HK-2 (cell line): ENCODE data around the gene PTBP1.

Source experiments
- DNase-seq: peaks from one replicate; pipeline ENCODE4 v3.0.0-alpha.2; 2018; ENCODE audit not compliant: unreplicated experiment

Gene PTBP1

GRCh38 chr19:797528-798414, 519 bp downstream of the PTBP1 start:
- peak; percentile 88 for DNase-seq

GRCh38 chr19:798415-799075, 1.3 kb downstream of the PTBP1 start:
- peak; percentile 82 for DNase-seq

GRCh38 chr19:799076-799881, 2.0 kb downstream of the PTBP1 start:
- DNase-seq: no peak

GRCh38 chr19:800360-801029, 3.2 kb downstream of the PTBP1 start:
- no peak for DNase-seq

GRCh38 chr19:801030-801860, 4.0 kb downstream of the PTBP1 start:
- DNase-seq: no peak

- DNase-seq: no peak
Observed at GRCh38 chr19:801861-802497, 4.7 kb downstream of the PTBP1 start.

- no peak for DNase-seq
Observed at GRCh38 chr19:802498-803098, 5.3 kb downstream of the PTBP1 start.

- DNase-seq: no peak
Observed at GRCh38 chr19:803099-803561, 5.9 kb downstream of the PTBP1 start.

GRCh38 chr19:803686-804418, 6.6 kb downstream of the PTBP1 start:
- no peak for DNase-seq

- no peak for DNase-seq
Observed at GRCh38 chr19:804419-805165, 7.3 kb downstream of the PTBP1 start.

- no peak for DNase-seq
Observed at GRCh38 chr19:805166-805551, 7.9 kb downstream of the PTBP1 start.

GRCh38 chr19:805600-806550, 8.6 kb downstream of the PTBP1 start:
- DNase-seq: no peak

- no peak for DNase-seq
Observed at GRCh38 chr19:806815-807421, 9.7 kb downstream of the PTBP1 start.

GRCh38 chr19:807627-808422, 10.6 kb downstream of the PTBP1 start:
- no peak for DNase-seq

GRCh38 chr19:808423-808775, 11.1 kb downstream of the PTBP1 start:
- no peak for DNase-seq
